Keratinocyte (primary cell): Measurements from ENCODE around the gene MAL. TPM values are rescaled to one million over a fixed set of nuclear protein-coding genes. Genes with fewer than 3 reads are reported as not detected.

Source experiments
- DNase-seq: peaks from one replicate; pipeline ENCODE4 v3.0.0-alpha.2; 2011; ENCODE audit warnings: low read depth, missing footprints, low spot score
- FAIRE-seq: peaks from 2 replicates; lab custom pipeline; 2011; peaks lifted over from hg19 to GRCh38; lab: Jason Lieb, UNC
- H2AFZ ChIP-seq: 2 replicates; pipeline ENCODE4 v1.6.0; 2012; ENCODE audit warnings: low read length, control low read depth, inconsistent platforms; ENCODE audit not compliant: control insufficient read depth
- H3K27ac ChIP-seq: 2 replicates; pipeline ENCODE4 v1.5.1; 2011; ENCODE audit warnings: low read length; ENCODE audit not compliant: control insufficient read depth, insufficient read depth
- H3K27me3 ChIP-seq: 3 replicates; pipeline ENCODE4 v1.6.0; 2011; ENCODE audit warnings: low read length; ENCODE audit not compliant: control insufficient read depth, insufficient read depth; ENCODE audit errors: extremely low read depth
- H3K36me3 ChIP-seq, 2 experiments: 2 replicates in 1 of 2; 3 replicates in 1 of 2; pipeline ENCODE4 v1.5.1; 2011; ENCODE audit warnings: low read length in 2 of 2, mild to moderate bottlenecking in 1 of 2; ENCODE audit not compliant: control insufficient read depth in 2 of 2, insufficient read depth in 2 of 2; ENCODE audit errors: extremely low read depth in 1 of 2
- H3K4me1 ChIP-seq: 3 replicates; pipeline ENCODE4 v1.5.1; 2011; ENCODE audit warnings: low read length; ENCODE audit not compliant: control insufficient read depth, insufficient read depth; ENCODE audit errors: extremely low read depth
- H3K4me2 ChIP-seq: 3 replicates; pipeline ENCODE4 v1.6.0; 2011; ENCODE audit warnings: low read depth, low read length; ENCODE audit not compliant: control insufficient read depth, insufficient read depth; ENCODE audit errors: extremely low read depth
- H3K4me3 ChIP-seq, 3 experiments: fragments of 200-600 bp in 1 of 3; sonication (generic) in 1 of 3; 2 replicates in 2 of 3; 3 replicates in 1 of 3; pipeline ENCODE4 v1.5.1; 2011 to 2016; ENCODE audit warnings: low read length in 3 of 3, mild to moderate bottlenecking in 3 of 3, control low read depth in 2 of 3, inconsistent platforms in 1 of 3, low read depth in 1 of 3, mixed read lengths in 1 of 3, mixed run types in 1 of 3, moderate library complexity in 1 of 3; ENCODE audit not compliant: control insufficient read depth in 2 of 3, insufficient read depth in 2 of 3; ENCODE audit errors: extremely low read depth in 1 of 3
- H3K79me2 ChIP-seq: 2 replicates; pipeline ENCODE4 v1.6.0; 2012; ENCODE audit warnings: low read length; ENCODE audit not compliant: control insufficient read depth, insufficient read depth
- H3K9ac ChIP-seq: 3 replicates; pipeline ENCODE4 v1.6.0; 2011; ENCODE audit warnings: low read length; ENCODE audit not compliant: control insufficient read depth, insufficient read depth; ENCODE audit errors: extremely low read depth
- H3K9me1 ChIP-seq: 3 replicates; pipeline ENCODE4 v1.6.0; 2011; ENCODE audit warnings: low read length; ENCODE audit not compliant: control insufficient read depth, insufficient read depth; ENCODE audit errors: extremely low read depth
- H3K9me3 ChIP-seq: 2 replicates; pipeline ENCODE4 v1.5.1; 2012; ENCODE audit warnings: low read depth, low read length; ENCODE audit not compliant: control insufficient read depth
- H4K20me1 ChIP-seq: 3 replicates; pipeline ENCODE4 v1.6.0; 2011; ENCODE audit warnings: low read length; ENCODE audit not compliant: control insufficient read depth, insufficient read depth; ENCODE audit errors: extremely low read depth
- CTCF ChIP-seq, 3 experiments: IDR thresholded peaks in 1 of 3; conservative IDR thresholded peaks in 1 of 3; optimal IDR thresholded peaks in 1 of 3; 2 replicates in 2 of 3; 3 replicates in 1 of 3; pipeline versions ENCODE3 to v1.5.1; 2011; ENCODE audit warnings: low read length in 3 of 3, mild to moderate bottlenecking in 3 of 3, moderate library complexity in 2 of 3, control low read depth in 1 of 3, inconsistent platforms in 1 of 3; ENCODE audit not compliant: insufficient read depth in 2 of 3; ENCODE audit errors: extremely low read depth in 1 of 3
- EZH2 ChIP-seq: IDR thresholded peaks from one replicate; pipeline ENCODE4 v1.6.1; 2012; ENCODE audit warnings: inconsistent platforms, mild to moderate bottlenecking, low read length, moderate library complexity
- dilution Hi-C: fragments of 300-500 bp; cut with MboI; formaldehyde crosslinking; loops from one replicate; pipeline ENCODE4 v1.7.0; 2020; ENCODE audit warnings: low sequenced_read_pairs; ENCODE audit not compliant: extremely low pct_ligation_motif_present
- polyA plus RNA-seq, 5 experiments: library from polyadenylated mRNA; depleted of rRNA in 3 of 5; stranded (reverse) in 3 of 5; stranded (forward) in 1 of 5; unstranded in 1 of 5; fragments of >200 nt; gene quantifications; 1 replicate in 1 of 5; 2 replicates in 3 of 5; 3 replicates in 1 of 5; pipeline versions ENCODE4 v1.2.1 to v1.2.3, GENCODE V29; 2011 to 2012; ENCODE audit warnings: missing spikeins in 2 of 5, low read depth in 1 of 5, low replicate concordance in 1 of 5

MAL gene
- polyA plus RNA-seq, 1 donor (not counting 4 experiments of a cell fraction or from before 2014, with no cell fraction given): not detected

- FAIRE-seq: no peak
These were observed 37.0 kb downstream of the MAL start for GRCh38 chr2:95062242-95063085.

GRCh38 chr2:95063086-95063958 lies 37.8 kb downstream of the MAL start:
- no peak overlapping the region for H3K27ac ChIP-seq
- TF ChIP-seq EZH2 (no peak), CTCF (optimal IDR thresholded peaks at IDR 0.05 in 1 of 3, IDR thresholded peaks at IDR 0.05 in 1 of 3, conservative IDR thresholded peaks at IDR 0.05 in 1 of 3; ENCODE audit: extremely low read depth in 1 of 3, insufficient read depth in 2 of 3, low read length in 3 of 3) (no peak)
- no peak overlapping the region for H3K4me2 ChIP-seq
- no peaks in the 10 kb centered on the region for H3K27me3 ChIP-seq
- H4K20me1 ChIP-seq: no peaks in the 10 kb centered on the region
- DNase-seq (no peak), FAIRE-seq (no peak)
- H3K9me3 ChIP-seq: no peaks in the 10 kb centered on the region
- no peak overlapping the region for H2AFZ ChIP-seq
- H3K9me1 ChIP-seq: no peaks in the 10 kb centered on the region
- dilution Hi-C loops: no loop called here
- no peaks in the 10 kb centered on the region for H3K36me3 ChIP-seq
- peaks cover 3% of the 10 kb centered on the region for H3K4me1 ChIP-seq
- no peak overlapping the region for H3K4me3 ChIP-seq
- no peaks in the 10 kb centered on the region for H3K79me2 ChIP-seq
- H3K9ac ChIP-seq: no peak overlapping the region

More at GRCh38 chr2:95062242-95063085, 37.0 kb downstream of the MAL start:
- no peaks in the 10 kb centered on the region for H3K9me3 ChIP-seq
- no peaks in the 10 kb centered on the region for H3K79me2 ChIP-seq
- H3K9me1 ChIP-seq: no peaks in the 10 kb centered on the region
- no peak overlapping the region for H3K4me3 ChIP-seq
- H3K9ac ChIP-seq: no peak overlapping the region
- no peaks in the 10 kb centered on the region for H4K20me1 ChIP-seq
- H3K4me1 ChIP-seq: peaks cover 3% of the 10 kb centered on the region
- H2AFZ ChIP-seq: no peak overlapping the region
- H3K27ac ChIP-seq: no peak overlapping the region
- H3K27me3 ChIP-seq: no peaks in the 10 kb centered on the region
- dilution Hi-C loops: no loop called here
- no peaks in the 10 kb centered on the region for H3K36me3 ChIP-seq
- TF ChIP-seq CTCF (optimal IDR thresholded peaks at IDR 0.05 in 1 of 3, IDR thresholded peaks at IDR 0.05 in 1 of 3, conservative IDR thresholded peaks at IDR 0.05 in 1 of 3; ENCODE audit: extremely low read depth in 1 of 3, insufficient read depth in 2 of 3, low read length in 3 of 3) (peak in 1 of 3 experiments; percentile 20), EZH2 (no peak)
- no peak overlapping the region for H3K4me2 ChIP-seq
- DNase-seq: no peak
